GM12891 (cell line): ENCODE measurements around the gene C22orf42.
"Not testable (repeated sequence)": the region's sequence is repeated elsewhere in the genome, so short reads cannot be mapped to it uniquely, and the experiment has no call there.

Source experiments
- DNase-seq: peaks from one replicate; pipeline ENCODE4 v3.0.0; 2011; ENCODE audit warnings: low spot score; ENCODE audit not compliant: insufficient read length
- FAIRE-seq: peaks from 2 replicates; lab custom pipeline; 2011; peaks lifted over from hg19 to GRCh38; lab: Jason Lieb, UNC
- PAX5 ChIP-seq: IDR thresholded peaks from 2 replicates; pipeline ENCODE4 v1.6.1; 2011; ENCODE audit warnings: low read length, moderate library complexity, mild to moderate bottlenecking; ENCODE audit not compliant: insufficient read depth, severe bottlenecking
- POLR2A ChIP-seq: IDR thresholded peaks from 2 replicates; pipeline ENCODE4 v1.6.1; 2011; ENCODE audit warnings: low read depth, low read length, control low read depth
- POLR2AphosphoS5 ChIP-seq: IDR thresholded peaks from 2 replicates; pipeline ENCODE4 v1.6.1; 2011; ENCODE audit warnings: low read depth, low read length, control low read depth
- POU2F2 ChIP-seq: IDR thresholded peaks from 2 replicates; pipeline ENCODE4 v1.6.1; 2011; ENCODE audit warnings: low read depth, mild to moderate bottlenecking, control low read depth, low read length, moderate library complexity
- SPI1 ChIP-seq: IDR thresholded peaks from 2 replicates; pipeline ENCODE4 v1.6.1; 2011; ENCODE audit warnings: low read depth, low read length, control low read depth
- TAF1 ChIP-seq: IDR thresholded peaks from 2 replicates; pipeline ENCODE4 v1.6.1; 2011; ENCODE audit warnings: low read depth, low read length, control low read depth

Gene C22orf42

GRCh38 chr22:32148372-32148771 lies 10.7 kb downstream of the C22orf42 start:
- not testable (repeated sequence) for DNase-seq
- peak; percentile 63 for FAIRE-seq
- TF ChIP-seq SPI1, result peak; percentile 69

GRCh38 chr22:32147128-32147527 lies 12.0 kb downstream of the C22orf42 start:
- DNase-seq, FAIRE-seq: not testable (repeated sequence)

DNA sequence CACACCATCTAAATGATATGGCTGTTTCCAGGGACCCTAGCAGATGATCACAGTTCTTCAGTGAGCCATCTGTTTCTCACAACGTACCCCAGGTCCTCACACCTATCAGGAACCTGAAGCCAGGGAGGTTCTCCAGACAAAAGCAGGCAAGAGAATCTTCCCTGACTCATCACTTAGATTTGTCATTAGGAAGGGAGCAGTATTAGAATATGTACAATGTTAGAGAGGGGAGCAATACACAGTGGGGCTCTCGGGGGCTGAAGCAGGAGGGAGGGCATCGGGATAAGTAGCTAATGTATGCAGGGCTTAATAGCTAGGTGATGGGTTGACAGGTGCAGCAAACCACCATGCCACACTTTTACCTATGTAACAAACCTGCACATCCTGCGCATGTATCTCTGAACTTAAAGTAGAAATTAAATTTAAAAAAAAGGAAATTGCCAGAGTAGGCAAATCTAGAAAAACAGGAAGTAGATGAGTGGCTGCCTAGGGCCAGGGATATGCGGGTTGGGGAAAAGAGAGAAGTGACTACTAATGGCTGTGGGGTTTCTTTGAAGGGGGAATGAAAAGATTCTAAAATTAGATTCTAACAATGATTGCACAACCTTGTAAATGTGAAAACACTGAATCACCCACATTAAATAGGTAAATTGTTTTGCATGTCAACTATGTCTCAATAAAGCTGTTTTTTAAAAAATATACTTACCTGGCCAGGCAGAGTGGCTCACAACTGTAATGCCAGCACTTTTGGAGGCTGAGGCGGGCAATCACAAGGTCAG lies 14.4 kb downstream of the C22orf42 start:
- DNase-seq (no peak), FAIRE-seq (no peak)
- TF ChIP-seq POLR2A, result no peak
- TF ChIP-seq SPI1, result peak; percentile 56; the same call in 1 of the 2 replicates

DNA sequence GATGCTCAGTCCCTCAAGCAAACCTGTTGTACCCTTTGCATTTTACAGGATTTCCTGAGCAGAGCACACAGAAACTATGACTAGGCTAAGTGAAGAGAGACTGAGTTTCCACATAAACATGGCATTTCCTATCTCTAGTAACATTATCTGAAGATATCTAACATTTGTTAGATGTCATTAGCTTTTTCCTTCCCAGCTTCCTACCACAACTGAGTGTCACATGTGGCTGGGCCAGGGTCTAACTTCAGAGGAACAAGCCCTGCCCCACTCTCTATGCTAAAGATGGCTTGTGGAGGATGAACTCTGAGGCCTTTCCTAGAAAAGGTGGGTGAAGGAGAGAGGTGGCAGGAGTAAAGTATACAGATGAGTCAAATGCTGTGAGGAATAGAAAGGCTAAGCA lies 16.5 kb downstream of the C22orf42 start:
- FAIRE-seq, result no peak
- TF ChIP-seq POLR2AphosphoS5 (no peak), SPI1 (no peak), TAF1 (no peak), POLR2A (no peak), POU2F2 (no peak), PAX5 (no peak)

GRCh38 chr22:32140688-32141087 lies 18.4 kb downstream of the C22orf42 start:
- DNase-seq, result not testable (repeated sequence)
- FAIRE-seq, result peak; percentile 95

More for the DNA sequence above, 16.5 kb downstream of the C22orf42 start:
- no peak for DNase-seq

GRCh38 chr22:32138576-32138975 lies 20.5 kb downstream of the C22orf42 start:
- FAIRE-seq, DNase-seq: not testable (repeated sequence)

DNA sequence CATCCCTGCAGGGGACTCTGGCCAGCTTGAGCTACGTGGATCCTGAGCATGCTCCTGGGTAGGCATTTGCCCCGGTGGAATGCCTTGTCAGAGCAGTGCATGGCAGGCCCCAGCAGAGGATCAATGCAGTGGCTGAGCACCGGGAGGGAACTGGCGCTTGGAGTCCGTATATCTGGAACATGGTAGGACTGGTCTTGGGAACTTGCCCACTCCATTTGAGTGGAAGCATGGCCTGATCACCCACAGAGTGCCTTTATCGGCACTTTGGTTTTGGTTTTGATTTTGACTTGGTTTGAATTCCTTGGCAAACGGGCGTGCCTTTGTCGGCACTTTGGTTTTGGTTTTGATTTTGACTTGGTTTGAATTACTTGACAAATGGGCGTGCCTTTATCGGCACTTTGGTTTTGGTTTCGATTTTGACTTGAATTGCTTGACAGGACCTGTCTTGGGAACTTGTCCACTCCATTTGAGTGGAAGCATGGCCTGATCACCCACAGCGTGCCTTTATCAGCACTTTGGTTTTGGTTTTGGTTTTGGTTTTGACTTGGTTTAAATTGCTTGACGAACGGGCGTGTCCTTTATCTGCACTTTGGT lies 21.3 kb downstream of the C22orf42 start:
- 0 out of 2 replicates have a peak, but pooled peaks have one; percentile 16 for TF ChIP-seq TAF1
- peak; percentile 94 for FAIRE-seq
- not testable (repeated sequence) for DNase-seq

DNA sequence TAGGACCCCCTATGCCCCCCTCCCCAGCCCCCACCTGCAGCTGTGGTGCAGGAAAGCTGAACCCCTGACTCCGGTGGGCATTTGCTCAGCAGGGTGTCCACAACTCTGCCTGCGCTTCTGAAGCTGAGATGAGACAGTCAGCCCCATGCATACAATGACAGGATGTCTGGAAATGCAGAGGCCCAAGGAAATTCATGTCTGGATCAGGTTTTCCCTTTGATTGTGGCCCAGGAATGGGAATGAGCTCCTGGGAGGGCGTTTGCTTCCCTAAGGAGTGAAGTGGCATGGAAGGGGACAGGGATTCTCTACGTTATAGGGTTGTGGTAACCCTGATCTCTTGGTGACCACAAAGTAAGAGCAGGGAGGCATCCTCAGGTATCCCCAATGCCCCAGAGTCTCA lies 22.2 kb downstream of the C22orf42 start:
- not testable (repeated sequence) for FAIRE-seq

GRCh38 chr22:32135958-32136357 lies 23.1 kb downstream of the C22orf42 start:
- DNase-seq, FAIRE-seq: not testable (repeated sequence)

More for the DNA sequence above, 22.2 kb downstream of the C22orf42 start:
- DNase-seq, result not testable (repeated sequence)

- DNase-seq, FAIRE-seq: not testable (repeated sequence)
Measured at GRCh38 chr22:32134796-32135195, 24.3 kb downstream of the C22orf42 start.

DNA sequence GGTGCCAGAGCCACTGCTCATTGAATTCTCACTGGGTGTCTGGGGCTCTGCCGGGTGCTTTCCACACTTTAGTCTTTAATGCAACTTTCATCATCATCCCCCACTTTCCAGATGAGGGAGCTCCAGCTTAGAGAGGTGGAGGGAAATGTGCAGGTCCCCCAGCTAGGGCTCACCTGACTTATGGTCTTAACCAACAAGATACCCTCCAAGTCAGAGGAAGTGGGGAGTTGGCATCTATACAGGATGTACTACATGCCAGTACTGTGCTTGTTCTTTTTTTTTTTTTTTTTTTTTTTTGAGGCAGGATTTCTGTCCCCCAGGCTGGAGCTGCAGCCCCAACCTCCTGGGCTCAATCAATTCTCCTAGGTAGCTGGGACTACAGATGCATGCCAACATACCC lies 26.3 kb downstream of the C22orf42 start:
- no peak for DNase-seq
- no peak for TF ChIP-seq POLR2AphosphoS5
- TF ChIP-seq POLR2A, result no peak
- TF ChIP-seq PAX5, result no peak
- no peak for TF ChIP-seq TAF1
- no peak for TF ChIP-seq SPI1
- TF ChIP-seq POU2F2, result no peak
- FAIRE-seq, result no peak

GRCh38 chr22:32132126-32132525 lies 27.0 kb downstream of the C22orf42 start:
- DNase-seq (no peak), FAIRE-seq (no peak)
- TF ChIP-seq POLR2A (no peak), PAX5 (no peak), TAF1 (no peak), POLR2AphosphoS5 (no peak)
